Parathyroid adenoma (tissue), 2 donors: Measurements from ENCODE around the gene FASTK.
A peak's percentile ranks its signal among the peaks of the same experiment; 100 is the strongest.

Experiments
- H2AFZ ChIP-seq: fragments of 300-600 bp; sonication (generic); one replicate; pipeline ENCODE4 v1.7.0; 2017; ENCODE audit warnings: antibody characterized with exemption, mild to moderate bottlenecking
- H3K27ac ChIP-seq: fragments of 300-600 bp; sonication (generic); one replicate; pipeline ENCODE4 v1.7.0; 2017
- H3K27me3 ChIP-seq: fragments of 300-600 bp; sonication (generic); one replicate; pipeline ENCODE4 v1.7.0; 2017; ENCODE audit warnings: low read length; ENCODE audit not compliant: control insufficient read depth, insufficient read depth
- H3K36me3 ChIP-seq: fragments of 300-600 bp; sonication (generic); one replicate; pipeline ENCODE4 v1.7.0; 2017; ENCODE audit warnings: low read length; ENCODE audit not compliant: control insufficient read depth, insufficient read depth
- H3K4me1 ChIP-seq: fragments of 300-600 bp; sonication (generic); one replicate; pipeline ENCODE4 v1.7.0; 2017; ENCODE audit warnings: control low read depth
- H3K4me2 ChIP-seq: fragments of 300-600 bp; sonication (generic); one replicate; pipeline ENCODE4 v1.7.0; 2017; ENCODE audit warnings: low read length
- H3K4me3 ChIP-seq: fragments of 300-600 bp; sonication (generic); one replicate; pipeline ENCODE4 v1.7.0; 2017; ENCODE audit warnings: low read depth, low read length
- H3K79me2 ChIP-seq: fragments of 300-600 bp; sonication (generic); one replicate; pipeline ENCODE4 v1.7.0; 2017; ENCODE audit warnings: control low read depth
- H3K9ac ChIP-seq: fragments of 300-600 bp; sonication (generic); one replicate; pipeline ENCODE4 v1.7.0; 2017; ENCODE audit warnings: mild to moderate bottlenecking
- H3K9me3 ChIP-seq: fragments of 300-600 bp; sonication (generic); one replicate; pipeline ENCODE4 v1.7.0; 2017; ENCODE audit warnings: low read length; ENCODE audit not compliant: control insufficient read depth
- CTCF ChIP-seq: fragments of 300-600 bp; sonication (generic); IDR thresholded peaks from one replicate; pipeline ENCODE4 v1.7.0; 2017; ENCODE audit warnings: antibody characterized with exemption, mild to moderate bottlenecking
- donor health status: primary hyperparathyroidism.

FASTK gene

GRCh38 chr7:151056666-151057505 lies 23.7 kb downstream of the FASTK start:
- Histone ChIP-seq H3K4me3 (peak overlapping the region; percentile 87), H3K79me2 (peaks cover 2% of the 10 kb centered on the region), H2AFZ (peak overlapping the region; percentile 84), H3K36me3 (no peaks in the 10 kb centered on the region), H3K4me2 (peak overlapping the region; percentile 91), H3K27ac (peak overlapping the region; percentile 100), H3K4me1 (peaks cover 27% of the 10 kb centered on the region), H3K9ac (no peak overlapping the region), H3K27me3 (no peaks in the 10 kb centered on the region), H3K9me3 (no peaks in the 10 kb centered on the region)
- TF ChIP-seq CTCF = peak; percentile 41

- Histone ChIP-seq H3K27ac (no peak overlapping the region), H3K4me1 (peaks cover 21% of the 10 kb centered on the region), H3K27me3 (no peaks in the 10 kb centered on the region), H3K9me3 (no peaks in the 10 kb centered on the region), H3K36me3 (no peaks in the 10 kb centered on the region), H3K9ac (no peak overlapping the region), H3K79me2 (peaks cover 2% of the 10 kb centered on the region), H2AFZ (peak overlapping the region; percentile 84), H3K4me3 (no peak overlapping the region), H3K4me2 (peak overlapping the region; percentile 91)
- no peak for TF ChIP-seq CTCF
Measured at GRCh38 chr7:151056283-151056665, 24.3 kb downstream of the FASTK start.

GRCh38 chr7:151053751-151054150 lies 26.9 kb downstream of the FASTK start:
- TF ChIP-seq CTCF = no peak
- H3K36me3 ChIP-seq = no peaks in the 10 kb centered on the region

GRCh38 chr7:151053096-151053495 lies 27.5 kb downstream of the FASTK start:
- Histone ChIP-seq H3K79me2 (no peaks in the 10 kb centered on the region), H3K4me2 (no peak overlapping the region), H2AFZ (no peak overlapping the region), H3K27ac (no peak overlapping the region), H3K27me3 (no peaks in the 10 kb centered on the region), H3K4me3 (no peak overlapping the region), H3K9ac (no peak overlapping the region), H3K36me3 (no peaks in the 10 kb centered on the region), H3K4me1 (peaks cover 12% of the 10 kb centered on the region), H3K9me3 (no peaks in the 10 kb centered on the region)
- no peak for TF ChIP-seq CTCF

More at GRCh38 chr7:151053751-151054150, 26.9 kb downstream of the FASTK start:
- Histone ChIP-seq H3K4me2 (no peak overlapping the region), H3K27me3 (no peaks in the 10 kb centered on the region), H2AFZ (no peak overlapping the region), H3K79me2 (no peaks in the 10 kb centered on the region), H3K4me1 (peaks cover 13% of the 10 kb centered on the region), H3K4me3 (no peak overlapping the region), H3K9me3 (no peaks in the 10 kb centered on the region), H3K9ac (no peak overlapping the region), H3K27ac (no peak overlapping the region)

- no peaks in the 10 kb centered on the region for H3K36me3 ChIP-seq
- no peak overlapping the region for H3K4me2 ChIP-seq
- H3K79me2 ChIP-seq = no peaks in the 10 kb centered on the region
- peaks cover 21% of the 10 kb centered on the region for H3K4me1 ChIP-seq
- no peaks in the 10 kb centered on the region for H3K9me3 ChIP-seq
- TF ChIP-seq CTCF = no peak
- no peaks in the 10 kb centered on the region for H3K27me3 ChIP-seq
- H2AFZ ChIP-seq = peak overlapping the region; percentile 48
- no peak overlapping the region for H3K27ac ChIP-seq
- no peak overlapping the region for H3K4me3 ChIP-seq
- no peak overlapping the region for H3K9ac ChIP-seq
Measured at GRCh38 chr7:151051108-151051507, 29.5 kb downstream of the FASTK start.
